HG03378 (cell line): ENCODE data around the gene SDE2.
A peak's percentile ranks its signal among the peaks of the same experiment; 100 is the strongest.
"Not testable (repeated sequence)": the region's sequence is repeated elsewhere in the genome, so short reads cannot be mapped to it uniquely, and the experiment has no call there.

Experiments used
- ATAC-seq: cut with Tn5 transposase; IDR thresholded peaks from one replicate; pipeline ENCODE4 v1.9.1; 2021; ENCODE audit warnings: mild to moderate bottlenecking, moderate library complexity; ENCODE audit not compliant: unreplicated experiment

Gene SDE2

GRCh38 chr1:226007126-226007892, 8.2 kb upstream of the SDE2 start:
- ATAC-seq = not testable (repeated sequence)

GRCh38 chr1:226006686-226007085, 7.5 kb upstream of the SDE2 start:
- no peak for ATAC-seq

GRCh38 chr1:226004396-226004795, 5.3 kb upstream of the SDE2 start:
- peak; percentile 28 for ATAC-seq

DNA sequence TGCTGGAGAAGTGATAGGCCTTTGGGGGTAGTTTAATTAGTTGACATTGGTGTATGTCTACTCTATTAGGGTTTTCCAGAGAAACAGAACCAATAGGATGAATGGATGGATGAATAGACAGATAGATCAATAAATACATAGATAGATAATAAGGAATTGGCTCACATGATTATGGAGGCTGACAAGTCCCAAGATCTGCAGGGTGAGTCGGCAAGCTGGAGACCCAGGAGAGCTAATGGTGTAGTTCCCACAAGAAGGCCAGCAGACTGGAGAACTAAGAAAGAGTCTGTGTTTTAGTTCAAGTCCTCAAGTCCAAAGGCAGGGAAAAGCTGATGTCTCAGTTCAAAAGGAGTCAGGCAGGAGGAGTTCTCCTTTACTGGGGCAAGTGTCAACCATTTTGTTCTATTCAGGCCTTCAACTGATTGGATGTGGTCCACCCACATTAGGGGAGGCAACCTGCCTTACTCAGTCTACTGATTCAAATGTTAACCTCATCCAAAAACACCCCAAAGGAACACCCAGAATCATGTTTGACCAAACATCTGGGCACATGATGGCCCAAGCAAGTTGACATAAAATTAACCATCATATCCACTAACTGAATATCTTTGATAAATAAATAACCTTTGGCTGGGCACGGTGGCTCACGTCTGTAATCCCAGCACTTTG, 4.5 kb upstream of the SDE2 start:
- no peak for ATAC-seq

- no peak for ATAC-seq
Observed at GRCh38 chr1:226002667-226003501, 3.7 kb upstream of the SDE2 start.

DNA sequence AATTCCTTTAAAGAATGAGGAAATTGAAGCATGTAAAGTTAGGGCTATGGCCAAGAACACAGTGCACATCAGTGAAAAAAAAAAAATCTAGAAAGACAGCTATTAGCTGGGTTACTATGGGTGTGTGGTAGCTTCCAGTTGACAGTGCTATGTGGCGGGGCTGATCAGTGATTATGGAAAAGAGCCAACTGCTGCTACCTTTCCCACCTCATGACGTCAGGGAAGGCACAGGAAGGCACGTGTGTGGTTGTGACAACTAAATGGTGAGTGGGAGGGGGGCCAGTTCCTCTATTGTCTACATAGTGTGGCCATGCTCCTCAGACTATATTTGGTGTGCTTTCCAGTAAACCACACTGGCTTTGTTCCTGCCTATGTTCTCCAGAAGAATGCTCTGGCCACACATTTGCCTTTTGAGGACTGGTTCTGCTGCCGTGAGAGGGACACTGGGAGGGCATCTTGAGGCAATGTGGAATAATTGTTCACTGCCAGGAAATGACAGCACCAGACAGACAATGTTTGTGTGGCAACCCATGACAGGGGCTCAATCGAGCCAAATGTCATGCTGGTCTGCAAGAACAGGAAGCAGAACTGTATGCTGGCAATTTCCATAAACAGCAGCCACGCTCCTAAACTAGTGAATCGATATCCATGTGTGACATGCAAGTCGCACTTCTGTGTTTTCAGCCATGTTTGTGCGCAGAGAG, 3.0 kb upstream of the SDE2 start:
- ATAC-seq = no peak

GRCh38 chr1:226001088-226001487, 1.9 kb upstream of the SDE2 start:
- ATAC-seq = no peak

- not testable (repeated sequence) for ATAC-seq
Observed at GRCh38 chr1:226000493-226001081, 1.4 kb upstream of the SDE2 start.

- peak; percentile 32 for ATAC-seq
Observed at GRCh38 chr1:225999912-226000337, 782 bp upstream of the SDE2 start.

DNA sequence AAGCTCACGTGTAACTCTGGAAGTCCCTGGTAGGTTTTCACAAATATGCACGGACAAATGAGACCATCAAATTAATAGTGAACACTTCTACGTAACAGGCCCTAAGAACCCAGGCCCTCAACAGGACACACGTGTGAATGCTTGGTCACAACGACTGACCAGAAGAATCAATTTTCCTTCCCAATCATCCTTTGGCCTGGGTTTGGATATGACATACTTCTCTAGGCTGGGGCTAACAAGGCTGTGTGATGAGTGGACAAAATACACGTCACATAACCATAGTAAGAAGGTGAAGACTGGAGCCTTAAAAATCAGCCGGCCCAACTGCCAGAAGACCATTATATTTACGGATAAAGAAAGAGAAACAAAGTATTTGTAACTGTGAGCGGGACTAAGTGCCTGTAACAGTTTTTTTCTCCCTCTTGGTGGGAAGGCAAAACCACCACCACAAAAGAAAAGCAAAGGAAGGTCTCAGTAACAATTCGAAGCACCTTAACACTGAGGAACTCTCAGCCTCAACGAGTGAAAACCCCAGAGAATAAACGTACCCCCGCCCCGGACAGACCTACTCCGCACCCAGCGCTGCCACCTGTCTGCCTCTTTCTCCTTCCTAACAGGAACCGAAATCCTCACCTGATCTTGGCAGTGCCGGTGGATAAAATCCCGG, 450 bp downstream of the SDE2 start:
- no peak for ATAC-seq

- no peak for ATAC-seq
Observed at GRCh38 chr1:225996946-225997545, 2.1 kb downstream of the SDE2 start.

DNA sequence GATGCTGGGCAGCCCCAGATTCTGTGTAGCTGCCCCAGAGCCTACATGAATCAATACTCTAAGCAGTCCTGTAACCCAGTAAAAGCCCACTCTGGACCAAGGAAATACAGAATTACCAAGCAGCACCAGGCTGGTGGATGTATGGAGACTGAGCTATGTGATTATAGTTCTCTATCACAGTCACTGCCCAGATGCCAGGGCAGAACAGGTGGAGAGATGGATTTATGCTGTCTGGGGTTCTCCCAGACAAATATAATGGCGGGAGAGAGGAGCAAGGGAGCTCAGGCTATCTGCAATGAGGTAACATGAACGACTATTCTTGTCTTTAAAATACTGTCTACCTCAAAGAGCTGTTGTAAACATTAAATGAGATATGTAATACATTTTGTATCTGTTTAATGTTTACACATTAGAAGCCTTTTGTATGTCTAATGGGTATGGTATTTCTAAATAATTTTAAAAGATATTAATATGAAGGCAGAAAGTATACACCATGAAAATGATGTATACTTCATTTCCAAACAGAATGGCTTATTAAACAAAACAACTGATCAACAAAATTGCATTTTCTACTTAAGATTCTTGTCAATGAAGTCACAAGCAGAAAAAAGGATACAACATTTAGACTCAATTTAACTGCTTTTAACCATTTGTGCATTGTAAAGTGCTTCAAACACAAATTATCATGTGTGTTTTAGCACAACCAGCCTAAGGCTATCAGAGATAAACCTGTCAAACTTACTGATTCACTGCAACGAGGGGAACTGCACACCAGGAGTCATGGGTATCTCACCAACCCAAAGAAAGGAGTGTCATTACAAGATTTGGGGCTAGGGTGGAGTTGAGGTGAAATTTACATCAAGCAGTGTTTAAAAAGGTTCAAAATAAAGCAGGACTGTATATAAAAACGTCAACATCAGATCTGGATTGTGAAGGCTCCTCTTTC, 3.0 kb downstream of the SDE2 start:
- no peak for ATAC-seq

DNA sequence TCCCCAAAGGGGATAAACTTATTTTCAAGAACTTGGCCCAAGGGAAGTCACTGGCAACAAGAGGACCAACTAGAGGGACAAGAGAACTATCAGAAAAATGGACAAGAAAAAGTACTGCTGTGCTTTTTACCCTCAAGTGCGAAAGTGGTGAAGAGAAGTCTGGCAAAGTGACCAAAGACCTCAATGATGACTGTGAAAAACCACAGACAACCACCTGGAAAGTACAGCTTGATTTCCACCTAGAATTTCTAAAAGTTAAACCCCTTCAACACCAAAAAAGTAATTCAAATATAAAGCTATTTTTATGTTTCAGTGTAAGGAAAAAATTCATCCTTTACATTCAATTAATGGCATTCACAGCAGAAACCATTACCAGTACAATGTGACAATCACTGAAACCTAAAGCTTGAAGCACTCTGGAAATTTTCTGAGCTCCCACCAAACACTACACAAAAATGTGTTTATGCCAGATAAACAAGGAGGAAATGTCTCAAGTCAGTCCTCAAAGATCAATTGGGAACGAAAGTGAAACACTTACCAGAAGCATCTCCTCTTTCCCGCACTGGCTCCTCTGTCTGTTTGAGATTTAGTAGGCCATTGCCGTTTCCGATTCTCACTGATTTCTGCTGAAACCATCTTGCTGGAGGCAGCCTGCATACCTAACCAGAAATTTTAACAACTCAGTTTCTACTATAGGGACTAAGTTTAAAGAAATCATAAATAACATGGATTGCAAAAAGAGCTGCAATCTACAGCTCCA, 8.3 kb downstream of the SDE2 start:
- no peak for ATAC-seq

DNA sequence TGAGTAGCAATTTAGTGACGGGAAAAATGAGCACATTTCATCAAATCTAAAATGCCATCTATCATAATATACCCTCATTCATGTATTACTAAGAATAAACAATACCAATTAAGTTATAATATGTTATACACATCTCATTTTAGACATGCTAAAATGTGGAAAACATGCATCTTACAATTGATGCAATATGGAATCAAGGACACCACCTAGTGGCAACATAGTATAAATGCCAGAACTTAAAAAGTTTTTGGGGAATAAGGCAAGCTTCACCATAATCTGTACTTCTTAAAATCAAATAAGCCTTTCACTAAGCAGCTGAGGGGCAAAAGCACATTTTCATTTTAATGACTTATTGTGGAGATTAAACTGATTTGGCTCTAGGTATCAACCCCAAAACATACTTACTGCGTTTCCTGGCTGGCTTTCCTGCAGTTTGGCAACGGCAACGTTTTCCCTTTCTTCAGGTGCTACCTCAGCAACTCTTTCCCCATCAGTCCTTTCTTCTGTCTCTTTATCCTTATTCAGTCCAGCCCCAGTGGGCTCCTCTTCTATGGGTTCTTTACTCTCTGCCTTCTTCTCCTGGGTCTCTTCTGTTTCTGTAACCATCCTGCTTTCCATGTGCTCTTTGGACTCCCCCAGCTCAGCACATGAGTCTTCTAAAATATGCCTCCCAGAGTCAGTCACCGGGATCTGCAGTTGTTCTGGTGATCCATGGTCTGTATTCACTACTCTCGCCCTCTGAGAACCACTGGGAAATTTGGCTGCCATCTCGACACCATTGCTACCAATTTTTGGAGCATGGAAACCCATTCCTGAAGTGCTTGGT, 11.4 kb downstream of the SDE2 start:
- no peak for ATAC-seq

- no peak for ATAC-seq
Observed at GRCh38 chr1:225981714-225982113, 17.4 kb downstream of the SDE2 start.

DNA sequence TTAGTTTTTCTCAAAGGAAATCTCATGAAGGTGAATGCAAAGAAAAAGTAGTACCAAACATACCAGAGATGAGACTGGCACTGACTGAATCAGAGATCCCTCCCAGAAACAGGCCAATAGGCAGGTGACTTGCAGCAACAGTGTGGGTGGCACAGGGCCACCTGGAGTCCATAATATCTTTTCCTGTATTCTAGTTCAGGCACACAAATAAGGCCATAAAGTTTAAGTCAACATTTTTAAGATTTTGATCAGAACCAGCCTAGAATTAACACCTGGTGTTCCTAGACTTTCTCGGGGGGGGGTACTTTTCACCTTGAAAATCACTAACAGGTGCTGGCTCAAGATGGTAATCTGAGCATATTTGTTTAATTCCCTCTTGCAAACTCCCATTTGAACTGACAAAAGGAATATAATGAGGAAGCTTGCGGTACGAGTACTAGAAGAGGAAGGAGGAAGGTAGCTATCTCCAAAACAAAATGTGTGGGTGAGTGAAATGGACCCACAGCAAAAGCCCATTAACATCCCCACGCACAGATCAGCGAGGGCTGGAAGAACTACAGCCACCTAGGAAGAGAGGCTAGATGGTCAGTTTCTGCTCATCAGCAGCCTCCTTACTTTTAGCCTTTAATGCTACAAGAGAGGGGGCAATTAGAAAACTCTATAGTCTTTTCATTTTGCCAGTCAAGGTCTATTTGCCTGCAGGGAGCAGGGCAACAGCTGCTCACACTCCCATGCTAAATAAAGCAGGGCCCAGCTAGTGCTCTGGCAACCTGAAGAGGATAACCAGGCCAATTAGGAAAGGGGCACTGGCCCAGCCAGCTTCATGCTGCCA, 18.9 kb downstream of the SDE2 start:
- no peak for ATAC-seq
